HEK293T (cell line): ENCODE data around the gene FADS3.

Experiments used
- CTCF ChIA-PET: fragments of 350-600 bp; formaldehyde crosslinking; extraction: SDS; loops from one replicate; lab custom pipeline; 2021; ENCODE audit warnings: antibody characterized with exemption, inconsistent platforms; lab: Yijun Ruan, JAX
- POLR2A ChIA-PET: fragments of 350-600 bp; formaldehyde crosslinking; extraction: SDS; loops from one replicate; lab custom pipeline; 2020; ENCODE audit warnings: antibody characterized with exemption, inconsistent platforms; lab: Yijun Ruan, JAX
- DNase-seq: peaks from one replicate; pipeline ENCODE4 v3.0.0; 2012; ENCODE audit warnings: mixed read lengths; ENCODE audit errors: extremely low spot score
- ARNT ChIP-seq: fragments of 450-650 bp; IDR thresholded peaks from 2 replicates; pipeline ENCODE4 v1.6.1; 2017; ENCODE audit warnings: mild to moderate bottlenecking
- BHLHE40 ChIP-seq: fragments of 450-650 bp; IDR thresholded peaks from 2 replicates; pipeline ENCODE4 v1.6.1; 2016; ENCODE audit warnings: mild to moderate bottlenecking, moderate library complexity, borderline replicate concordance
- CTBP1 ChIP-seq: fragments of 450-650 bp; IDR thresholded peaks from 2 replicates; pipeline ENCODE4 v1.6.1; 2016; ENCODE audit warnings: borderline replicate concordance
- ELF4 ChIP-seq: fragments of 450-650 bp; IDR thresholded peaks from 2 replicates; pipeline ENCODE4 v1.6.1; 2017; ENCODE audit warnings: antibody characterized with exemption
- FOXA1 ChIP-seq: fragments of 450-650 bp; IDR thresholded peaks from 2 replicates; pipeline ENCODE4 v1.6.1; 2016; ENCODE audit warnings: mild to moderate bottlenecking
- FOXK2 ChIP-seq: fragments of 450-650 bp; IDR thresholded peaks from 2 replicates; pipeline ENCODE4 v1.6.1; 2016; ENCODE audit warnings: mild to moderate bottlenecking
- FOXM1 ChIP-seq: fragments of 450-650 bp; IDR thresholded peaks from 2 replicates; pipeline ENCODE4 v1.6.1; 2017; ENCODE audit warnings: mild to moderate bottlenecking, borderline replicate concordance
- HDGF ChIP-seq: fragments of 450-650 bp; IDR thresholded peaks from 2 replicates; pipeline ENCODE4 v1.6.1; 2017; ENCODE audit warnings: antibody characterized with exemption, borderline replicate concordance
- L3MBTL2 ChIP-seq: fragments of 450-650 bp; conservative IDR thresholded peaks from 2 replicates; pipeline ENCODE4 v1.6.1; 2016; ENCODE audit warnings: mild to moderate bottlenecking
- LEF1 ChIP-seq: fragments of 450-650 bp; IDR thresholded peaks from 2 replicates; pipeline ENCODE4 v1.6.1; 2017; ENCODE audit warnings: mild to moderate bottlenecking, borderline replicate concordance
- NFRKB ChIP-seq: fragments of 450-650 bp; IDR thresholded peaks from 2 replicates; pipeline ENCODE4 v1.6.1; 2016; ENCODE audit warnings: mild to moderate bottlenecking, moderate library complexity
- SP1 ChIP-seq: fragments of 450-650 bp; IDR thresholded peaks from 2 replicates; pipeline ENCODE4 v1.6.1; 2017
- SUZ12 ChIP-seq: fragments of 450-650 bp; IDR thresholded peaks from 2 replicates; pipeline ENCODE4 v1.6.1; 2016; ENCODE audit warnings: mild to moderate bottlenecking
- TARDBP ChIP-seq: fragments of 450-650 bp; IDR thresholded peaks from 2 replicates; pipeline ENCODE4 v1.6.1; 2016
- ZNF384 ChIP-seq: fragments of 450-650 bp; IDR thresholded peaks from 2 replicates; pipeline ENCODE4 v1.6.1; 2016
- TF ChIP-seq, protein P1 (sequence below): fragments of 450-650 bp; IDR thresholded peaks from 2 replicates; pipeline ENCODE4 v1.6.1; 2016

The FADS3 gene

DNA sequence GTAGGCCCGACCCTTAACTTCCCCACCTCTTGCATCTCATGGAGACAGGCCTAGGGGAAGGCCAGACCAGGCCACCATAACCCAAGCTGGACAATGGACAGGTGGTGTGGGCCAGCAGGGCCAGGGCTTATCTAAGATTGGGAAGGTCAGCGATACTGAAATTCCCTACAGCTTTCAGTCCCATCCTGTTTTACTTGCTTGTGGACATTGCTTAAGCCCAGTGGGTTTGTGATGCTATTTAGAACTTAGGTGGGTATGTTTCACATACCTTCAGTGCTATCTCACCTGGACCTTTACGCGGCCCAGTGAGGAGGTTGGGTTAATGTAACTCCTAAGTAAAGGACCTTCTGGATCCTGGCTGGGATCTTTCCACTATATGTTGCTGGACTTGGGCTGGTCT lies 61.5 kb downstream of the FADS3 start:
- CTCF ChIA-PET, result no interaction called here
- TF ChIP-seq L3MBTL2, result no peak
- no peak for TF ChIP-seq NFRKB
- TF ChIP-seq HDGF, result no peak
- TF ChIP-seq BHLHE40, result no peak
- DNase-seq, result no peak
- POLR2A ChIA-PET, result no interaction called here

DNA sequence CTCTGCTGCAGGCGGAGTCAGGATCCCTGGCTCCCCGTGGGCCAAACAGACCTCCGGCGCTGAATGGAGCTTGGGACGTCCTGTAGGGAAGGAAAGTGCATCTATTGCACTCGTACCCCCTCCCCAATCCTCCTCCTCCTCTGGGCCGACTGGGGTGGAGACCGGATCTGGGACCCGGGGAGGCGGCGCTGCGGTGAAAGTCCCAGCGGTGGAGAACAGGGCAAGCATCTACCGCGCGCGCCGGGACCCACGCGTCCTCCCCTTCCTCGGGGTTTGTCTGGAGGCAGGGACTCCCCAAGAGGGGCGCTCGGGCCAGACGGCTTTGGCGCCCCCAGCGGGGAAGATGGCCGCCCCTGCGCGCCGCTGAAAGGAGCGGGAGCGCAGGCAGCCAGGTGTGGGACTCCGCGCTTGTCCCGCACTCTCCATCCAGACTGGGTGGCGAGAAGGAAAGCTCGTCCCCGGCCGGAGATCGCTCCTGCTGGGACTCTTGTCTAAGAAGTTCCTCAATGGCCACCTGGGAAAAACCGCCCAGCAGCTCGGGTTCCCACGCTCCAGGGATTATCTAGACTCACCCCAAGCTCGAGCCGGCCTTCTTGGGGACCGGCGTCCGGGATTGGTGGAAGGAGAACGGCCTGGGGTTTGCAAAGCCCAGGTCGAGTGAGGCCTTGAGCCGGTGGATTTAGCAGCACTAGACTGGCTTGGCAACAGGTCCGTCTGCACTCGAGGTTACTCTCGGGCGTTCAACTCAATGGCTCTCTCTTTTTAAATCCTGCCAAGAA lies 62.5 kb downstream of the FADS3 start:
- CTCF ChIA-PET, result interaction anchor here (1.0 kb wide), 1 partner anchor 11 kb away, joined by 3 read pairs; no protein-coding TSS in a partner anchor
- DNase-seq, result peak; percentile 31
- TF ChIP-seq FOXM1, result no peak
- TF ChIP-seq SUZ12, result no peak
- no peak for TF ChIP-seq SP1
- TF ChIP-seq L3MBTL2, result no peak
- no peak for TF ChIP-seq FOXA1
- no peak for TF ChIP-seq BHLHE40
- TF ChIP-seq ZNF384, result no peak
- TF ChIP-seq, protein P1, sequence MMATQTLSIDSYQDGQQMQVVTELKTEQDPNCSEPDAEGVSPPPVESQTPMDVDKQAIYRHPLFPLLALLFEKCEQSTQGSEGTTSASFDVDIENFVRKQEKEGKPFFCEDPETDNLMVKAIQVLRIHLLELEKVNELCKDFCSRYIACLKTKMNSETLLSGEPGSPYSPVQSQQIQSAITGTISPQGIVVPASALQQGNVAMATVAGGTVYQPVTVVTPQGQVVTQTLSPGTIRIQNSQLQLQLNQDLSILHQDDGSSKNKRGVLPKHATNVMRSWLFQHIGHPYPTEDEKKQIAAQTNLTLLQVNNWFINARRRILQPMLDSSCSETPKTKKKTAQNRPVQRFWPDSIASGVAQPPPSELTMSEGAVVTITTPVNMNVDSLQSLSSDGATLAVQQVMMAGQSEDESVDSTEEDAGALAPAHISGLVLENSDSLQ, result no peak
- TF ChIP-seq HDGF, result no peak
- no peak for TF ChIP-seq LEF1
- no peak for TF ChIP-seq TARDBP
- no peak for TF ChIP-seq FOXK2
- no peak for TF ChIP-seq CTBP1
- TF ChIP-seq ELF4, result no peak
- POLR2A ChIA-PET, result interaction anchor here (1.1 to 2.1 kb wide), 3 partner anchors 11 to 37 kb away, joined by 5 to 7 read pairs (median 6); no protein-coding TSS in a partner anchor

DNA sequence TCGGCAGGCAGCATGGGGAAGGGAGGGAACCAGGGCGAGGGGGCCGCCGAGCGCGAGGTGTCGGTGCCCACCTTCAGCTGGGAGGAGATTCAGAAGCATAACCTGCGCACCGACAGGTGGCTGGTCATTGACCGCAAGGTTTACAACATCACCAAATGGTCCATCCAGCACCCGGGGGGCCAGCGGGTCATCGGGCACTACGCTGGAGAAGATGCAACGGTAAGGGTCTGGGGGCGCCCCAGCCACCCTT lies 63.0 kb downstream of the FADS3 start:
- TF ChIP-seq, protein P1, result no peak
- TF ChIP-seq ARNT (no peak), BHLHE40 (no peak), HDGF (no peak), L3MBTL2 (no peak), ZNF384 (no peak), TARDBP (no peak), ELF4 (no peak)
- CTCF ChIA-PET, result interaction anchor here (1.0 kb wide), 1 partner anchor 11 kb away, joined by 3 read pairs; no protein-coding TSS in a partner anchor
- POLR2A ChIA-PET, result interaction anchor here (1.0 to 2.1 kb wide), 4 partner anchors 10 to 37 kb away, joined by 3 to 7 read pairs (median 6); no protein-coding TSS in a partner anchor
- DNase-seq, result no peak

DNA sequence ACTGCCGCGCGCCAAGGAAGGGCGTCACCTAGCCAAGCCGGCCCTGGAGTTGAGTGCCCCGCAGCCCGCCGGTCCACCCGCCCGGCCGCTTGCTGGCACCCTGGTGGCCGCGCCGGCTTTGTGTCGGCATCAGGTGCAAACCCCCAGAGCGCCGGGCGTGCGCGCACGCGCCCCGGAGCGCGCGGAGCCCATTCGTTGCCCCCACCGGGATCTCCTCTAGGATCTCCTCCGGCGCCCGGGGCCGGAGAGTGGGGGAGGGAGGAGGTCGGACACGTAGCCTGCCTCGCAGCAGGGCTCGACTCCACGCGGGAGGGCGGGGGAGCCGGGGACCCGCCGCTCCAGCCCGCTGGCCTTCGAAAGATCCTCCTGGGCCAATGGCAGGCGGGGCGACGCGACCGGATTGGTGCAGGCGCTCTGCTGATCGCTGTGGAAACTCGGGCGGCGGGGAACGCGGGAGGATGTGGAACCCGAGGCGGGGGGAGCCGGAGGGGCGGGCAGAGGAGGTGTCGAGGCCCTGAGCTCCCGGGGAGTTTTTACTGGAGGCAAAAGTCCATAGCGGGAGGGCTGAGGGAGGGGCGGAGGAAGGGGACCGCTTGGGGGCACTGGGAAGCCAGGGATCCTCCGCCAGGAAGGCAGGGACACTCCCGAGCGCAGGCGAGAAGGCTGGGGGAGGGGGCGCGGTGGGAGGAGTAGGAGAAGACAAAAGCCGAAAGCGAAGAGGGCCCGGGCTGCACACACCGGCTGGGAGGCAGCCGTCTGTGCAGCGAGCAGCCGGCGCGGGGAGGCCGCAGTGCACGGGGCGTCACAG lies 63.6 kb downstream of the FADS3 start, which contains the start of gene FADS2:
Gene FADS2, plus strand, starts transcription at position 730 of the 808 bp plus-strand sequence. CDS start 91 bp downstream, outside the sequence.
- ChIA-PET CTCF (no interaction called here), POLR2A (interaction anchor here (1.0 to 2.1 kb wide), 3 partner anchors 10 to 30 kb away, joined by 3 to 7 read pairs (median 6); no protein-coding TSS in a partner anchor)

DNA sequence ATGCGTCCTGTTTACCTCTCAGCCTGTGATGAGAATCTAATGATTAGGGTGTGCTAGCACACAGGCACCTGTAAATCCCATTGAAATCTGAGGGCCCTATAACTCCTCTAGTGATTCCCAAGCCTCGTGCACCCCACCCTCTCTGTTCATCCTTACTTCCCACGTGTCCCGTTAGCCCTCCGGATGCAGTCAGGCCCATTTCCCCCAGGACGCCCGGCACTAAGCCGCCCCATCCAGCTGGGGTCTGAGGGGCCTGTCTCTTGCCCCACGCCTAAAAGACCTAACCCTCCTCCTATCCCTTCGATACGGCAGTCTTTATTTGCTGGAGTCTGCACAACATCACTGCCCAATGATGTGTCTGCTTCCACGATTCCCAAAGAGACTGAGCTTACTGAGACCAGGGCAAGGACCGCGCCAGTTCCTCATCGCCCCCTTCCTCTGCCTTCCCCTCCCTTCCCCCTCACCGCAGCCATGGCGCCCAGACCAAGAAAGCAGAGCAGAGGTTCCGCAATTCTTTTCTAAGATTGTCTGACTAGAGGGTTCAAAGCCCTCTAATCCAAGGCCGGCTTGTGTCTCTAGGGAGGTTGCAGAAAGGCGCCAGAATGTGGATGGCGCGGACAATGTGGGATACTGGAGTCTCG lies 64.3 kb downstream of the FADS3 start:
- TF ChIP-seq FOXK2 (no peak), LEF1 (no peak), ZNF384 (no peak), ELF4 (no peak), BHLHE40 (no peak), FOXA1 (no peak), HDGF (no peak), ARNT (no peak)
- DNase-seq, result no peak
- CTCF ChIA-PET, result no interaction called here
- POLR2A ChIA-PET, result interaction anchor here (1.0 kb wide), 1 partner anchor 10 kb away, joined by 3 read pairs; the partner anchor contains the start of gene FADS1

More for the DNA sequence above, 63.6 kb downstream of the FADS3 start, which contains the start of gene FADS2:
- TF ChIP-seq, protein P1, result no peak
- TF ChIP-seq L3MBTL2 (peak; percentile 86), TARDBP (0 out of 2 replicates have a peak, but pooled peaks have one; percentile 20)
- DNase-seq, result peak; percentile 65
